Inferior parietal cortex (tissue), 1 donor: ENCODE data around the gene TMEM52.
"Not testable (repeated sequence)": the region's sequence is repeated elsewhere in the genome, so short reads cannot be mapped to it uniquely, and the experiment has no call there.

Experiments
- DNase-seq: peaks from one replicate; pipeline ENCODE4 v3.0.0-alpha.2; 2016; ENCODE audit errors: extremely low spot score

Gene TMEM52

GRCh38 chr1:1946540-1946939 lies 27.5 kb upstream of the TMEM52 start:
- no peak for DNase-seq

- no peak for DNase-seq
These were observed 26.8 kb upstream of the TMEM52 start for GRCh38 chr1:1945782-1946393.

- DNase-seq = peak; percentile 35
These were observed 24.9 kb upstream of the TMEM52 start for GRCh38 chr1:1943834-1944570.

- DNase-seq = no peak
These were observed 23.9 kb upstream of the TMEM52 start for GRCh38 chr1:1942753-1943656.

GRCh38 chr1:1941868-1942752 lies 23.0 kb upstream of the TMEM52 start:
- no peak for DNase-seq

- no peak for DNase-seq
These were observed 22.2 kb upstream of the TMEM52 start for GRCh38 chr1:1941211-1941841.

GRCh38 chr1:1940123-1940425 lies 21.0 kb upstream of the TMEM52 start:
- DNase-seq = no peak

- DNase-seq = no peak
These were observed 20.4 kb upstream of the TMEM52 start for GRCh38 chr1:1939296-1940122.

GRCh38 chr1:1938613-1939295 lies 19.7 kb upstream of the TMEM52 start:
- DNase-seq = no peak

GRCh38 chr1:1938276-1938573 lies 19.1 kb upstream of the TMEM52 start:
- DNase-seq = no peak

GRCh38 chr1:1937549-1938275 lies 18.6 kb upstream of the TMEM52 start:
- DNase-seq = no peak

- DNase-seq = no peak
These were observed 18.0 kb upstream of the TMEM52 start for GRCh38 chr1:1937061-1937460.

- not testable (repeated sequence) for DNase-seq
These were observed 15.8 kb upstream of the TMEM52 start for GRCh38 chr1:1934848-1935247.

- no peak for DNase-seq
These were observed 10.8 kb upstream of the TMEM52 start for GRCh38 chr1:1929639-1930545.

- no peak for DNase-seq
These were observed 10.1 kb upstream of the TMEM52 start for GRCh38 chr1:1929102-1929638.

GRCh38 chr1:1928231-1929101 lies 9.4 kb upstream of the TMEM52 start:
- no peak for DNase-seq

- no peak for DNase-seq
These were observed 8.7 kb upstream of the TMEM52 start for GRCh38 chr1:1927751-1928150.
